ENCODE data around the gene NPPC.
"Not testable (repeated sequence)": the region's sequence is repeated elsewhere in the genome, so short reads cannot be mapped to it uniquely, and the experiment has no call there.

The NPPC gene

DNA sequence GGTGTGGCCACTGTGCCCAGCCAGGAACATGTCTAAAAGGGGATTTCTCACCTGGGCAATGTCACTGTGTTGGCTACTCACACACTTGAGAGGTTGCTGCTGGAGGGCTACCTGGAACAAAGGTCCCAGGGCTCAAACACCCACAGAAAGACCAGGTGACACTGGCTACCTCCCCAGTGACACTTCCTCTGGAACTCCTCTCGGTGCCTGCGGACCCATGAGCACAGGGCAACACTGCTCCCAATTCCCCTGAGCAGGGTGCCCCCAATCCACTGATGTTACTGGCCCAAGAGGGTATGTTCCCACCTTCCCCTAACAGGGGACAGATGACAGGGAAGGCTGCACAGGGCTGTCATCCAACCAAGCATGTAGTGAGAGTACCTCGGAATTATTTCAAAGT, 5.8 kb downstream of the NPPC start:
- no peak for DNase-seq (ENCODE audit: low read depth)

GRCh38 chr2:231919341-231920035, 6.7 kb downstream of the NPPC start:
- DNase-seq (ENCODE audit: low read depth), result no peak

GRCh38 chr2:231918501-231919330, 7.5 kb downstream of the NPPC start:
- DNase-seq (ENCODE audit: low read depth), result no peak

GRCh38 chr2:231917280-231918066, 8.7 kb downstream of the NPPC start:
- DNase-seq (ENCODE audit: low read depth), result no peak

- no peak for DNase-seq (ENCODE audit: low read depth)
Measured at GRCh38 chr2:231914077-231914690, 12.0 kb downstream of the NPPC start.

DNA sequence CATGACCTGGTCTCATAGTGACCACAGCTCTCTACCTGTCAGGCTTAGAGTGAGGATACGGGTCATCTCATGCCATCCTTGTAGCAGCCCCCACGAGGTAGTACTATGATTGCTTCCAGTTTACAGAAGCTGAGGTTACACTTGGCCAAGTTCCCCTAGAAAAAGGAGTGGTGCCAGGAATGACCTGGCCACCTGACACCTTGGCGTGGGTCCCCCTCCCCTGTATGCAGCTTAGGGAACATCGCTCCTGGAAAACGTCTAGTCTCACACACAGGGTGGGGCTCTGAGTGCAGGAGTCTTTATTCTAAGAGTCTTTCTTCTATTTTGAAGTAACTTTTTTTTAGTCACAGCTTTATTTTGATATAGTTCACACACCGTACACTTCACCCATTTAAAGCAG, 14.8 kb downstream of the NPPC start:
- no peak for DNase-seq (ENCODE audit: low read depth)

DNA sequence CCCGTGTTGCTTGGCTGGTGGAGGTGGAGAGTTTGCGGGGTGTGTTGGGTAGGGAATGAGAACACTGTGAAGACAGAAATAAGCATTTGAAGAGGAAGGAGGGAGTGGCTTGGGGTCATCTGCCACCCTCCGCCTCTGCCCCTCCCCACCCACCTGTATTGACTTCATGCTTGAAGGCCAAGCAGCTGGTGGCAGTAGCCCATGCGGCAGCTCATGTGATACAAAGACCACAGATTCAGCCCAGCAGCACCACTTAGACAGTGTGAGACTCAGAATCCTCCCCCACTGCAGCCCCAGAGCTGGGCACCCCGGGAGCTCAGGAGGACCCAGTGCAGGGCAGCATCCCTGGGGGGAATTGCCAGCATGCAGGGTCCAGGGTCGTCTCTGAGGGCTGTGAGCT, 15.4 kb downstream of the NPPC start:
- no peak for DNase-seq (ENCODE audit: low read depth)

DNA sequence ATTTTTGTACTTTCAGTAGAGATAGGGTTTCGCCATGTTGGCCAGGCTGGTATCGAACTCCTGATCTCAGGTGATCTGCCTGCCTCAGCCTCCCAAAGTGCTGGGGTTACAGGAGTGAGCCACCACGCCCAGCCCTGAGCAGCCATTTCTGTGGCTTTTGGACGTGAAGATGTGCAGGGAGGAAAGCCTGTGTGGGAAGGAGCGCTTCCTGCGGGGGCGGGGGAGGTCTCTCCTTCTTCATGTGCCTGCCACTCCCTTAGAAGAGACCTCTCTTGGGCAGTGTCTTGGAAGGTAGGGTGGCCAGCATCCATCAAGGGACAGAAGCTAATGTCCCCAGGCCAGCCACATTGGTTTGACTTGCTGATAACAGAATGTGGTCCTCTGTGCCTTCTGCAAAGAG, 16.0 kb downstream of the NPPC start:
- not testable (repeated sequence) for DNase-seq (ENCODE audit: low read depth)

GRCh38 chr2:231909631-231910030, 16.6 kb downstream of the NPPC start:
- no peak for DNase-seq (ENCODE audit: low read depth)

DNA sequence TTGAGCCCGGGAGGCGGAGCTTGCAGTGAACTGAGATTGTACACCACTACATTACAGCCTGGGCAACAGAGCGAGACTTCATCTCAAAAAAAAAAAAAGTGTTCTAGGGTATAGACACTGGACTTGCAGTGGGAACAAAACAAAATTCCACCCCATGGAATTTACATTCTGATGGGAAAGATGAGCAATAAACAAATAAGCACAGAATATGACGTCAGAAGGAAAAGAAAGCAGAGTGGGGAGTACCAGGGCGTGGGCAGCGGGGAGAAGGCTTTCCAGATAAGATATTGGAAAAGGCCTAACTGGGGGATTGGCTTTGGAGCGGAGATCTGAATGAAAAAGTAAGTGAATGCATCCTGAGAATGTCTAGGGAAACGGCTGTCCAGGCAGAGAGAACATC, 17.6 kb downstream of the NPPC start:
- DNase-seq (ENCODE audit: low read depth), result no peak

DNA sequence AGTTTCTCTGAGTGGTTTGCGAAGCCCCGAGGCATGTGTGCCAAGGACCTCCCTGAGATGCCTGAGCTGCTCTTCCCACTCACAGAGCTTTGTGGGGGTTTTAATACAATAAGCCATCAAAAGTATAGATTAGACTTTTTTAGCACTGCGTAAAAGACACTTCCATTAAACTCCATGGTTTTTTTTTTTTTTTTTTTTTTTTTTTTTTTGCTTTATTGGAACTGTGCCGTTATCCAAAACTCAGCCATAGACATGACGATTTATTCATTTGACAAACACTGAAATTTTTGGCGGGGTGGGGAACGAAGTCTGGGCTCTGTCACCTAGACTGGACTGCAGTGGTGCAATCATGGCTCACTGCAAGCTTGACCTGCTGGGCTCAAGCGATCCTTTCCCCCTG, 18.4 kb downstream of the NPPC start:
- DNase-seq (ENCODE audit: low read depth), result no peak

DNA sequence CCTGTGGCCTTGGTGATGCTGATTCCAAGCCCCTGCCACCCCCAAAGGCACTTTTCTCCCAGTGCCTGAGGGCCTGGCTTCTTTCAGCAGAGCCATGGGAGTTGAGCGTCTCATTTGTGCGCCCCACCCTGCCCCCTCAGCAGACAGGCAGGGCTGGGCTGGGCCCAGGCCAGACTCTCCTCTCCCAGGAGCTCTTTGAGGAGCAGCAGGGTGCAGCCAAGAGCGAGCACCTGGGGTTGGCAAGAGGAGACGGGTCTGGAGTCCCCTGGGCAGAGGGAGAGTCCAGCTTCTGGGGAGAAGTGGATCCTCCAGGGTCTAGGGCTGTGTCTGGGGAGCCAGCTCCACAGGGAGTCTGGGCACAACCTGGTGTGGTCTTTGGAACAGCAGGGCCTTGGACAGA, 21.2 kb downstream of the NPPC start:
- no peak for DNase-seq (ENCODE audit: low read depth)

- DNase-seq (ENCODE audit: low read depth), result no peak
Measured at GRCh38 chr2:231904161-231904611, 22.0 kb downstream of the NPPC start.

DNA sequence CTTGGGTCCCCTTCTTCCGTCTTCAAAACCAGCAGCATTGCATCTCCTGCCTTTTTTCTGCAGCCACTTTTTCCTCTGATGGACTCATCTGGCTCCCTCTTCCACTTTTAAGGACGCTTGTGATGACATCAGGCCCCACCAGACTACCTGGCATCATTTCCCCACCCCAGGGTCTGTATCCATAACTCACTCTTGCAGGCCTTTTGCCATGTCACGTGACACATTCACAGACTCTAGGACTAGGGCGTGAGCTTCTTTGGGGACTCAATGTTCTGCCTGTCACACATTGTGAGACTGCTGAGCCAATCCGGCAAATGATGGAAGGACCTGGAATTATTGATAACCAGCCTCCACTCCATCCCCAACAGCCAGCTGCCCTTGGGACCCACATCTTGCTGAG, 23.6 kb downstream of the NPPC start:
- no peak for DNase-seq (ENCODE audit: low read depth)

DNA sequence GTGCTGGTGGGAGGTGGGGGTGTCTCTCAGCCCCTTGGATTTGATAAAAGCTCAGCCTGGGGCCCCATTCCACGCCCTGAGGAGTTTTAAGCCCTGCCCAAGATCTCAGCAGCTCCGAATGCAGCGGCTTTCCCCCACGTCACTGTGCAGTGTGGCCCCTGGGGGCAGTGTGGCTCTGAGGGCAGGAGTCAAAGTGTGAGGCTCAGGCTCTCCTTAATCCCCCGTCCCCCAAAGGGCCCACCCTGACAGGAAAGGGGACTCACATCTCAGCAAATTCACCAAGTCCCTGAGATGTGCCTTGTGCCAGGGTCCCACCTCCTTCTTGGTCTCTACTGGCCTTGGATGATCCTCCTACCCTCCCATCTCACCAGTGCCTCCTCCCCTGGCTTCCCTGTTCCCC, 25.2 kb downstream of the NPPC start:
- DNase-seq (ENCODE audit: low read depth), result no peak

DNA sequence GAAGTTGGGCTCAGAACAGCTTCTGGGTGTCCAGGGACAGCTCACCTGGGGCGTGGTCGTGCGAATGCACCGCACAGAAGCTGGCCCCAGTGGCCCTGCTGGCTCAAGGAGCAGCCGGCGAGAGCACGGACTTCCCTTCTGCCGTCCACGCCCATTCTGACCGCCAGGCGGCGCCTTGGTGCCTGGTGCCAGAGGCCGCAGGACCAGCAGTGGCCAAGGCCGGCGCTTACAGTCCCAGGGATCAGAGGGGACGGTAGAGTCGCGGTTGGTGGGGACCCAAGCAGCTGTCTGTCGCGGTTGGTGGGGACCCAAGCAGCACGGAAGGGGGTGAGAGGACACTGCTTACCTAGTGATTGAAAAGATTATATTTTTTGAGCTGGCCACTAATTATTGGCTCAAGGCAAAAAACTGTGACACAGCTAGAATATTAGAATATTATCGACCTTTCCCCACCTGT, 25.7 kb downstream of the NPPC start:
- peak; percentile 52 for DNase-seq (ENCODE audit: low read depth)

- DNase-seq (ENCODE audit: low read depth), result no peak
Measured at GRCh38 chr2:231894566-231895380, 31.4 kb downstream of the NPPC start.

GRCh38 chr2:231891514-231891905, 34.7 kb downstream of the NPPC start:
- DNase-seq (ENCODE audit: low read depth), result no peak

- no peak for DNase-seq (ENCODE audit: low read depth)
Measured at GRCh38 chr2:231890896-231891513, 35.2 kb downstream of the NPPC start.

- DNase-seq (ENCODE audit: low read depth), result no peak
Measured at GRCh38 chr2:231887756-231888155, 38.4 kb downstream of the NPPC start.

All from stimulated activated CD8-positive, alpha-beta memory T cell treated with anti-CD3 and anti-CD28 coated beads, Interleukin-7, amount 100 ng/mL, for 24 hours (primary cell).